CD4-positive, alpha-beta T cell treated with Interferon gamma for 1 hour (primary cell): Measurements from ENCODE around the gene RILPL2.
"Not testable (repeated sequence)": the region's sequence is repeated elsewhere in the genome, so short reads cannot be mapped to it uniquely, and the experiment has no call there.

Experiments used
- DNase-seq: peaks from one replicate; pipeline ENCODE4 v3.0.0-alpha.2; 2020

RILPL2 gene

GRCh38 chr12:123379391-123379790 is 57.1 kb downstream of the RILPL2 start:
- no peak for DNase-seq

GRCh38 chr12:123372415-123372814 is 64.1 kb downstream of the RILPL2 start:
- DNase-seq: not testable (repeated sequence)

- not testable (repeated sequence) for DNase-seq
These were observed 64.7 kb downstream of the RILPL2 start for GRCh38 chr12:123371667-123372368.

- no peak for DNase-seq
These were observed 67.3 kb downstream of the RILPL2 start for GRCh38 chr12:123369229-123369628.

GRCh38 chr12:123368431-123368830 is 68.1 kb downstream of the RILPL2 start:
- DNase-seq: not testable (repeated sequence)

- DNase-seq: no peak
These were observed 69.0 kb downstream of the RILPL2 start for GRCh38 chr12:123367511-123367910.
